ENCODE results near the gene PBX3. TPM values are rescaled to one million over a fixed set of nuclear protein-coding genes. Genes with fewer than 3 reads are reported as not detected.

PBX3 gene
- total and polyA plus RNA-seq, 10 of the 15 experiments (the other 5 are each of a cell fraction or from before 2014, with no cell fraction given) = 6.7 to 146 (median 22.2) TPM

DNA sequence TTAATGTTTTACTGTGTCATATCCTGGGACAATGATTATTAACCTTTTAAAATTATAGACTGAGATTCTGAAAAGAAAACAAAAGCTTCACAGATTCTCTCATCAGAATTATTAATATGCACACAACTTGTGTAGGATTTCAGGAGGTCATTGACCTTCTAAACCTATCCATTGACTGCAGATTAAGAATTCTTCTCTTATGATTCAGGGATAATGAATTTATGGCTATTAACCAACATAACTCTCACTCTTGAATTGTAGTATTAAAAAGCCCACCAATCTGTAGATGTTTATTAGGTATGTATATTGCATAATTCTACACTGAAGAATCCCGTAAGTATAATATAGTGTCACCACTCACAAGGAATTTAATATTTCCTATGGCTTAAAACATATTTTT lies 179.8 kb downstream of the PBX3 start:
- intact Hi-C loops (cut with micrococcal nuclease; ENCODE audit: unreplicated experiment) = no loop called here
- WGBS (ENCODE audit: insufficient coverage, insufficient replicate concordance, low lambda C conversion rate, missing lambda C conversion rate) = 95% methylated on average over 1 of the region's 1 CpG

DNA sequence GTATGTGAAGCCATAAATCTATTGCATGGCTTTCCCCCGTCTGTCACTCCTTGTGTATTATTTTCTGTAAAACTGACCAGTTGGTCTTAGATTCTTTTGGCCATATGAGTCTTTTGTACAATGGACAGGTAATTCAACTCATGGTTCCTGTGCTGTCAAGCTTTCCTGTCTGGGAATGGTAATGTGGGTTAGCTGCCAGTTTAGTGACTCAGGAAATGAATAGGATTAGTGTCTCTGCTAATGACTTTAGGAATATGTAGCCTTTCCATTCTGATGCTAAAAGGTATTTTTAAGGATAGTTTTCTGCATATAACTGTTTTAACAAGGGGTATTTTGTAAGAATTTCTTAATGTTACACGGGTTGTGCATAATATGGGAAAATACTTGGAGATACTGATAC lies 182.7 kb downstream of the PBX3 start:
- Histone ChIP-seq H2AFZ (ENCODE audit: control insufficient read depth, low read depth, low read length) (no peak overlapping the region), H3K27ac (ENCODE audit: control insufficient read depth, insufficient read depth) (no peak overlapping the region), H3K4me2 (ENCODE audit: control insufficient read depth, insufficient read depth) (no peak overlapping the region), H3K4me1 (ENCODE audit: control insufficient read depth, insufficient read depth, low read length) (no peaks in the 10 kb centered on the region), H3K36me3 (ENCODE audit: control insufficient read depth in 2 of 2, insufficient read depth in 2 of 2, low read length in 1 of 2) (peaks cover 3 to 5% of the 10 kb centered on the region in 2 experiments; a peak in 2 of 4 replicates), H4K20me1 (ENCODE audit: control insufficient read depth, insufficient read depth) (no peaks in the 10 kb centered on the region), H3K9ac (ENCODE audit: control insufficient read depth, insufficient read depth, low read length) (no peak overlapping the region), H3K27me3 (replicated peaks in 1 of 2; ENCODE audit: control insufficient read depth in 2 of 2, insufficient read depth in 2 of 2, low read length in 1 of 2) (no peaks in the 10 kb centered on the region), H3K79me2 (ENCODE audit: control insufficient read depth, insufficient read depth, low read length) (no peaks in the 10 kb centered on the region), H3K4me3 (no peak overlapping the region), H3K9me3 (replicated peaks; ENCODE audit: control insufficient read depth, insufficient read depth, low read length) (no peaks in the 10 kb centered on the region)
- ATAC-seq (no peak), FAIRE-seq (no peak), DNase-seq (ENCODE audit: low read depth, low spot score) (no peak)
- no TSS peak for BruUV-seq (replicated peaks)
- intact Hi-C loops (cut with micrococcal nuclease; ENCODE audit: unreplicated experiment) (no loop called here), in situ Hi-C loops (cut with MboI) (no loop called here)
- POLR2A ChIA-PET = interaction anchor here (1.8 kb wide), 1 partner anchor 9 kb away, joined by 5 read pairs; no protein-coding TSS in a partner anchor
- WGBS (ENCODE audit: insufficient coverage, insufficient replicate concordance, low lambda C conversion rate, missing lambda C conversion rate) = 81% methylated on average over 2 of the region's 2 CpGs
- CTCF ChIA-PET = interaction anchor here (2.2 kb wide), 1 partner anchor 10 kb away, joined by 6 read pairs; no protein-coding TSS in a partner anchor
- RAD21 ChIA-PET (ENCODE audit: unreplicated experiment) = interaction anchor here (1.3 kb wide), 1 partner anchor 522 kb away, joined by 3 read pairs; no protein-coding TSS in a partner anchor
- SMC1A ChIA-PET (ENCODE audit: uncharacterized antibody, unreplicated experiment) = interaction anchor here (1.7 kb wide), 1 partner anchor 10 kb away, joined by 4 read pairs; no protein-coding TSS in a partner anchor
- TF ChIP-seq SIN3A (IDR thresholded peaks at IDR 0.05; ENCODE audit: low read depth, low read length) (no peak), EGR1 (IDR thresholded peaks at IDR 0.05; ENCODE audit: borderline replicate concordance in 1 of 2, low read depth in 2 of 2, low read length in 2 of 2) (no peak)
- TF ChIP-seq, protein P1, sequence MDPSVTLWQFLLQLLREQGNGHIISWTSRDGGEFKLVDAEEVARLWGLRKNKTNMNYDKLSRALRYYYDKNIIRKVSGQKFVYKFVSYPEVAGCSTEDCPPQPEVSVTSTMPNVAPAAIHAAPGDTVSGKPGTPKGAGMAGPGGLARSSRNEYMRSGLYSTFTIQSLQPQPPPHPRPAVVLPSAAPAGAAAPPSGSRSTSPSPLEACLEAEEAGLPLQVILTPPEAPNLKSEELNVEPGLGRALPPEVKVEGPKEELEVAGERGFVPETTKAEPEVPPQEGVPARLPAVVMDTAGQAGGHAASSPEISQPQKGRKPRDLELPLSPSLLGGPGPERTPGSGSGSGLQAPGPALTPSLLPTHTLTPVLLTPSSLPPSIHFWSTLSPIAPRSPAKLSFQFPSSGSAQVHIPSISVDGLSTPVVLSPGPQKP (IDR thresholded peaks at IDR 0.05; ENCODE audit: low read depth, low read length) = no peak
- TF ChIP-seq, protein P2, sequence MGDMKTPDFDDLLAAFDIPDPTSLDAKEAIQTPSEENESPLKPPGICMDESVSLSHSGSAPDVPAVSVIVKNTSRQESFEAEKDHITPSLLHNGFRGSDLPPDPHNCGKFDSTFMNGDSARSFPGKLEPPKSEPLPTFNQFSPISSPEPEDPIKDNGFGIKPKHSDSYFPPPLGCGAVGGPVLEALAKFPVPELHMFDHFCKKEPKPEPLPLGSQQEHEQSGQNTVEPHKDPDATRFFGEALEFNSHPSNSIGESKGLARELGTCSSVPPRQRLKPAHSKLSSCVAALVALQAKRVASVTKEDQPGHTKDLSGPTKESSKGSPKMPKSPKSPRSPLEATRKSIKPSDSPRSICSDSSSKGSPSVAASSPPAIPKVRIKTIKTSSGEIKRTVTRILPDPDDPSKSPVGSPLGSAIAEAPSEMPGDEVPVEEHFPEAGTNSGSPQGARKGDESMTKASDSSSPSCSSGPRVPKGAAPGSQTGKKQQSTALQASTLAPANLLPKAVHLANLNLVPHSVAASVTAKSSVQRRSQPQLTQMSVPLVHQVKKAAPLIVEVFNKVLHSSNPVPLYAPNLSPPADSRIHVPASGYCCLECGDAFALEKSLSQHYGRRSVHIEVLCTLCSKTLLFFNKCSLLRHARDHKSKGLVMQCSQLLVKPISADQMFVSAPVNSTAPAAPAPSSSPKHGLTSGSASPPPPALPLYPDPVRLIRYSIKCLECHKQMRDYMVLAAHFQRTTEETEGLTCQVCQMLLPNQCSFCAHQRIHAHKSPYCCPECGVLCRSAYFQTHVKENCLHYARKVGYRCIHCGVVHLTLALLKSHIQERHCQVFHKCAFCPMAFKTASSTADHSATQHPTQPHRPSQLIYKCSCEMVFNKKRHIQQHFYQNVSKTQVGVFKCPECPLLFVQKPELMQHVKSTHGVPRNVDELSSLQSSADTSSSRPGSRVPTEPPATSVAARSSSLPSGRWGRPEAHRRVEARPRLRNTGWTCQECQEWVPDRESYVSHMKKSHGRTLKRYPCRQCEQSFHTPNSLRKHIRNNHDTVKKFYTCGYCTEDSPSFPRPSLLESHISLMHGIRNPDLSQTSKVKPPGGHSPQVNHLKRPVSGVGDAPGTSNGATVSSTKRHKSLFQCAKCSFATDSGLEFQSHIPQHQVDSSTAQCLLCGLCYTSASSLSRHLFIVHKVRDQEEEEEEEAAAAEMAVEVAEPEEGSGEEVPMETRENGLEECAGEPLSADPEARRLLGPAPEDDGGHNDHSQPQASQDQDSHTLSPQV (IDR thresholded peaks at IDR 0.05) = no peak

More for the DNA sequence above, 179.8 kb downstream of the PBX3 start:
- BruUV-seq (replicated peaks) = no TSS peak
- H3K4me3 ChIP-seq = no peak overlapping the region
- H4K20me1 ChIP-seq (ENCODE audit: control insufficient read depth, insufficient read depth) = no peaks in the 10 kb centered on the region
- no peaks in the 10 kb centered on the region for H3K4me1 ChIP-seq (ENCODE audit: control insufficient read depth, insufficient read depth, low read length)
- DNase-seq (ENCODE audit: low read depth, low spot score) (no peak), ATAC-seq (no peak), FAIRE-seq (no peak)
- TF ChIP-seq, protein P3, sequence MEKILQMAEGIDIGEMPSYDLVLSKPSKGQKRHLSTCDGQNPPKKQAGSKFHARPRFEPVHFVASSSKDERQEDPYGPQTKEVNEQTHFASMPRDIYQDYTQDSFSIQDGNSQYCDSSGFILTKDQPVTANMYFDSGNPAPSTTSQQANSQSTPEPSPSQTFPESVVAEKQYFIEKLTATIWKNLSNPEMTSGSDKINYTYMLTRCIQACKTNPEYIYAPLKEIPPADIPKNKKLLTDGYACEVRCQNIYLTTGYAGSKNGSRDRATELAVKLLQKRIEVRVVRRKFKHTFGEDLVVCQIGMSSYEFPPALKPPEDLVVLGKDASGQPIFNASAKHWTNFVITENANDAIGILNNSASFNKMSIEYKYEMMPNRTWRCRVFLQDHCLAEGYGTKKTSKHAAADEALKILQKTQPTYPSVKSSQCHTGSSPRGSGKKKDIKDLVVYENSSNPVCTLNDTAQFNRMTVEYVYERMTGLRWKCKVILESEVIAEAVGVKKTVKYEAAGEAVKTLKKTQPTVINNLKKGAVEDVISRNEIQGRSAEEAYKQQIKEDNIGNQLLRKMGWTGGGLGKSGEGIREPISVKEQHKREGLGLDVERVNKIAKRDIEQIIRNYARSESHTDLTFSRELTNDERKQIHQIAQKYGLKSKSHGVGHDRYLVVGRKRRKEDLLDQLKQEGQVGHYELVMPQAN (conservative IDR thresholded peaks at IDR 0.05) = no peak
- TF ChIP-seq SREBF2 (IDR thresholded peaks at IDR 0.05; ENCODE audit: low read length) = no peak
- no peak for TF ChIP-seq EZH2 (IDR thresholded peaks at IDR 0.05; ENCODE audit: borderline replicate concordance, control insufficient read depth, low read depth, low read length)
- no peak for TF ChIP-seq NR2C2 (IDR thresholded peaks at IDR 0.05; ENCODE audit: borderline replicate concordance, control insufficient read depth, insufficient read length, low read depth)
- H2AFZ ChIP-seq (ENCODE audit: control insufficient read depth, low read depth, low read length) = no peak overlapping the region
- H3K9ac ChIP-seq (ENCODE audit: control insufficient read depth, insufficient read depth, low read length) = no peak overlapping the region
- ChIA-PET SMC1A (ENCODE audit: uncharacterized antibody, unreplicated experiment) (no interaction called here), CTCF (no interaction called here), POLR2A (no interaction called here), RAD21 (ENCODE audit: unreplicated experiment) (no interaction called here)
- in situ Hi-C loops (cut with MboI) = no loop called here
- H3K27ac ChIP-seq (ENCODE audit: control insufficient read depth, insufficient read depth) = no peak overlapping the region
- H3K9me3 ChIP-seq (replicated peaks; ENCODE audit: control insufficient read depth, insufficient read depth, low read length) = no peaks in the 10 kb centered on the region
- H3K36me3 ChIP-seq (ENCODE audit: control insufficient read depth in 2 of 2, insufficient read depth in 2 of 2, low read length in 1 of 2) = no peaks in the 10 kb centered on the region; a peak in 2 of 4 replicates
- no peaks in the 10 kb centered on the region for H3K79me2 ChIP-seq (ENCODE audit: control insufficient read depth, insufficient read depth, low read length)
- no peak overlapping the region for H3K4me2 ChIP-seq (ENCODE audit: control insufficient read depth, insufficient read depth)
- H3K27me3 ChIP-seq (replicated peaks in 1 of 2; ENCODE audit: control insufficient read depth in 2 of 2, insufficient read depth in 2 of 2, low read length in 1 of 2) = no peaks in the 10 kb centered on the region
